ENCODE measurements around the gene REG3A.

Gene REG3A

DNA sequence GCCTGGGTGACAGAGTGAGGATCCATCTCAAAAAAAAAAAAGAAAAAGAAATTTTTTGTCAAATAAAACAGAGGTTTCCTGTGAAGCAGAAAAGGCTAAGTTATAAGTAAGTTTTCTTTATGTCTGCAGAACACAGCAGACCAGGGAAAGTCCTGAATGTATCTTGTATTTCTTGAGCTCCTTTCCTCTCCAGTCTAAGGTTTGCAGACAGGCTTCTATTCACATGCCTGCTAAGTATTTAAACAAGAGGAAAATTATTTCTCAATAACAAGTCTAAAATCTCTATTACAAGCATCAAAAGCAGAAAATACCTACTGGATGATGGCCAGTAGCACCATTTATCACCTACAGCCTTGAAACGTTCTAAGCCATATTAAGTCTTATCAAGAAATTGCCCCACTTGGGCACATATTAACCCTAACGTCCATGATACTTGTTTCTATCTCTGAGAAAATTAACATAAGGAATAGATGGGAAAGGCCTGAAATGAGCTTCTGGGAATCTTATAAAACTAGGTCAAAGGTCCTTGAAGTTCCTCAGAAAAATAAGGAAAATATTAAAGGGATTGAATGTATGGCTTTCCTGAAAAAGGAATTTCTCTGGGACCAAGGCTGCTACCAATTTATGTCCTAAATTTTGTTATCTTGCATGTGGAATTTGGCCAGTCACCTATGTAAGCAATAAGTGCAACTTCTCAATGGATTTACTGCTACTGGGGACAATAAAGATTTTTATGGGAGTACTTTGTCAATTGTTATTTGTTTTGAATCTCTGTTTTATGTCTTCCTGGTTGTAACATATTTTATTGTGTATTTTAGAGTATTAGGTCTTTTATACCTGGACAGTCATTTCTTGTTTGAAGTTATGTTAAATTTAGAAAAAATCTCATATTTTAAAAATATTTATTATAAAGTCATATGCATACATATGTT is 42.3 kb downstream of the REG3A start:
- DNase-seq, result no peak

- DNase-seq, result no peak
Measured at GRCh38 chr2:79114797-79115494, 44.6 kb downstream of the REG3A start.

- no peak for DNase-seq
Measured at GRCh38 chr2:79112269-79112668, 47.3 kb downstream of the REG3A start.

All from activated CD8-positive, alpha-beta memory T cell treated with anti-CD3 and anti-CD28 coated beads, Interleukin-2, amount 50 U/mL, for 4 hours (primary cell).